Epithelial cell of esophagus (primary cell): Measurements from ENCODE around the gene ATAD2B.

Source experiments
- DNase-seq: peaks from one replicate; pipeline ENCODE4 v3.0.0; 2010; ENCODE audit warnings: low read depth
- H3K4me3 ChIP-seq: 2 replicates; pipeline ENCODE4 v1.5.1; 2011; ENCODE audit warnings: mild to moderate bottlenecking, low read length, control low read depth
- TF ChIP-seq, protein P1 (sequence below): IDR thresholded peaks from 2 replicates; pipeline ENCODE4 v1.5.1; 2011; ENCODE audit warnings: low read depth, mild to moderate bottlenecking, low read length, control low read depth, inconsistent platforms; ENCODE audit not compliant: insufficient read depth; ENCODE audit errors: missing control alignments

The ATAD2B gene

DNA sequence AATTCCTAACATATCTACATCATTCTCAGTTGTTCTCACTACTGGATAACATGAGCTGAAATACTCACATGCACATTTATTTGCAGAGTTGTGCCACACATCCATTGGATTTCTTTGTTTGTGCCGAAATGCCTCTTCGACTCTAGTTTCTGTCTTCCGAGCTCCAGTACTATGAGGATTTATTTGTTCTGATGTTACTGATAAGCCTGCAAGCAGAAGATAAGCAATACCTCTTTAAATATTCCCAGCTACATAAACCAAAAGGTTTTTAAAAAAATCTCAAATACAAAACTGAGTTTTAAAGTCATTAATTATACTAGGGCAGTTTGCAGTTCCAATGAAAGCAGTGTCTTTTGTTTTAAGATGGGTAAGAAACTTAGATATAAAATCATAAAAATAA is 164.8 kb downstream of the ATAD2B start:
- TF ChIP-seq, protein P1, sequence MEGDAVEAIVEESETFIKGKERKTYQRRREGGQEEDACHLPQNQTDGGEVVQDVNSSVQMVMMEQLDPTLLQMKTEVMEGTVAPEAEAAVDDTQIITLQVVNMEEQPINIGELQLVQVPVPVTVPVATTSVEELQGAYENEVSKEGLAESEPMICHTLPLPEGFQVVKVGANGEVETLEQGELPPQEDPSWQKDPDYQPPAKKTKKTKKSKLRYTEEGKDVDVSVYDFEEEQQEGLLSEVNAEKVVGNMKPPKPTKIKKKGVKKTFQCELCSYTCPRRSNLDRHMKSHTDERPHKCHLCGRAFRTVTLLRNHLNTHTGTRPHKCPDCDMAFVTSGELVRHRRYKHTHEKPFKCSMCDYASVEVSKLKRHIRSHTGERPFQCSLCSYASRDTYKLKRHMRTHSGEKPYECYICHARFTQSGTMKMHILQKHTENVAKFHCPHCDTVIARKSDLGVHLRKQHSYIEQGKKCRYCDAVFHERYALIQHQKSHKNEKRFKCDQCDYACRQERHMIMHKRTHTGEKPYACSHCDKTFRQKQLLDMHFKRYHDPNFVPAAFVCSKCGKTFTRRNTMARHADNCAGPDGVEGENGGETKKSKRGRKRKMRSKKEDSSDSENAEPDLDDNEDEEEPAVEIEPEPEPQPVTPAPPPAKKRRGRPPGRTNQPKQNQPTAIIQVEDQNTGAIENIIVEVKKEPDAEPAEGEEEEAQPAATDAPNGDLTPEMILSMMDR = no peak
- DNase-seq = no peak
- H3K4me3 ChIP-seq = no peak overlapping the region

DNA sequence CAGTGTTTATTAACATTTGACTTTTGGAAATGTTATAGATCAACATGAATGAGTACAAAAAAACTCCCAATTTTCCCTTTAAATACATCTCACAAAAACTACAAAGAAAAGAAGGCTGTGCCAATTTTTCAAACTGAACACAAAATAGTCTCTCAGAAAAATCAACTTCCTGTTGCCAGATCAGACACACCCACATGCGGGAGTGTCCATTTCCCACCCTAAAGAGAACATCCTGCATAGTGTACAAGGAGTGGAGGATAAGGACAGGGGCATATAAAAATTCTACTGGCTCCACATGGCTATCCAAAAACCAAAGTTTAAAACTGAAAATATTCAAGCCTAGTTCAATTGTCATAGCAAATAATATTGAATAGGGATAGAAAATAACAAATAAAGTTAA is 165.3 kb downstream of the ATAD2B start:
- H3K4me3 ChIP-seq = no peak overlapping the region
- DNase-seq = no peak
- TF ChIP-seq, protein P1 = no peak

DNA sequence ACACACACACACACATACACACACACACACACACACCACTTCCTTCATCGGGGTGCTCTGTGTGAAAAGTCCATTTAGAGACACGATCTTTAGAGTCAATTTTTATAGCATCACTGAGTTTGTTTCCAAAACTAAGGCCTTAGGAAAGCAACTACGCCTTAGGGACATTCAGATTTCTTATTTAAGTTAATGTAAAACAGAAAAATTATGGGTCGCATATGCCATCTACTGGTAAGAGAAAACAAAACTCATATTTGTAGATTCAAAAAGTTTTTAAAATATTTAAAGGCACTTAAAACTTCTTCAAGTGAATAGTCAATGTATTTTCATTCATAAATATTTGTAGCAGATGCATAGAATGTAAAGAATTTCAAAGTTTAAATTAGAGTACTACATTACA is 166.2 kb downstream of the ATAD2B start:
- TF ChIP-seq, protein P1 = no peak
- peak; percentile 60 for DNase-seq
- H3K4me3 ChIP-seq = no peak overlapping the region

DNA sequence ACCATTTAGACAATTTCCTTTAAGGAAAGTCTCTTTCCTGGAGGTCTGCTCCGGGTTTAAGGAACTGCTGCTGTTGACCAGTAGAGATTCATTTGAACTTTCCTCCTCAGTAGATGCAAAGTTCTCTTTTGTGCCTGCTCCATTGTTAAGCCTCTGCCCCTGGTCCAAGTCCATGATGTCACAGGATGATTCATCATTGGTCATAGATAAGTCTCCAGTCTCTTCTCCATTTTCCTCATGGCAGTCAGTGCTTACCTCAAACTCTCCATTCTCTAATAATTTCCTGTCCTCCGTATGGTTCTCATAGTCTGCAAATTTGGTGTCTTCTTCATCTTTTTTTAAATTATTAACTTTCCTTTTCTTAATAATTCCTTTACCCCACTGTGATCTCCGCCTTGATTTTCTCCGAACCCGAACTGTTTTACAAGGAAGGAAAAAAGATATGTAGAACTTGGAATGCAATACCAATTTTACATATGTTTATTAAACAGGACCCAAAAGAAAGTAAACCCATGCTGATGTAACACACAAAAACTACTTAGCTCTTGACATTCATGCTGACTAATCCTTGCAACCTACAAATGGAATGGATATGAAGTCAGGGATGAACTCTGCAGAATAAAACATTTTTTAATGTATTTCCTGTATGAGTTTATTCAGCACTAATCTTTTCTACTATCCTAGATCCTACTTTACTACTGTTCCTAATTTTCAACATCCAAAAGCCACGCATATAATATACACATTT is 169.1 kb downstream of the ATAD2B start:
- peak; percentile 89 for DNase-seq
- TF ChIP-seq, protein P1 = no peak
- H3K4me3 ChIP-seq = no peak overlapping the region

DNA sequence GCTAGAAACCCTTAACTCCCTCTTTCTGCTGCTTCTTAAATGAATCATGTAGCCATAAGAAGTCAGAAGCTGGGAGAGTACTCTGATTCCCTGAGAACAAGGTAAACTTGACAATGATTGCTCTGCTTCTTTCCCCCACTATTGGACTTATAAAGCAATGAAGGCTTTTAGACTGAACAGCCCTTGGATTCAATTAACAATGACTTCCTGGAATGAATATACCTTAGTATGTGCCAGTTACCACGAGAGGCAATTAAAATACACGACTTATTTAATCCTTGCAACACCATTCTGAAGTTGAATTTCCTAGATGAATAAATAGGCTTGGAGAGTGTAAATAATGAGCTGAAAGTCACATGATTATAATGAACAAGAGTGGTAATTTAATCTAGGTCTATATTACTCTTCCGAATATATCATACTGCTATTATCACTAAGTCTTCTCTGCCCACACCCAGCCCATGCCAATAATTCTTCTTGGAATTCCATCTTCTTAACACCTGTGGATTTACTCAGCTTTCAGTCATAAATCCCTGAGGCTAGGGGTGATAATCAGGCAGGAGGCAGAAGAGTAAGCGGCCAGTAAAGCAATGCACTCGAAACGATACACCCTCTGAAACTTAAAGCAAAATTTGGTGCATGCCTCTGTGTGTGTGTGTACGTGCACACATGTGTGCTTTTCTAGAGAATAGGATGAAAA is 170.2 kb downstream of the ATAD2B start:
- no peak overlapping the region for H3K4me3 ChIP-seq
- TF ChIP-seq, protein P1 = no peak
- peak; percentile 79 for DNase-seq

DNA sequence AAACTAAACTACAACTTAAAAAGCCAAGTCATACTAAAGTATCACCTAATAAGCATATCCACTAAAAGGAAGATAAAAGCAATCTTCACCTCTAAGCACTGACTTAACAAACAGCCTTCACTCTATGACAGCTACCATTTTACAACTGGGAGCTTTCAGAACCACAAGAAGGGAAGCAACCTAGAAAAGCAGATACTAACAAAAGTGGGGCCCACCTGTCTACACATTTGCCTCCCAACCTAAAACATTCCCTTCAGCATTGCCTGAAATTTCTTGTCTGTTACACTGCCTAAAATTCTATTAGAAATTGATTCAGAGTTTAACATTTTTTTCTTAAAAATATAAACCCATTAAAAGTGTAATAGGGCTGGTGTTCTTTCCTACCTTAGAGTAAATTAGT is 172.0 kb downstream of the ATAD2B start:
- TF ChIP-seq, protein P1 = no peak
- no peak for DNase-seq
- H3K4me3 ChIP-seq = no peak overlapping the region
